Ishikawa (cell line): ENCODE results near the gene MMP17.

ENCODE experiments used
- CEBPB ChIP-seq: IDR thresholded peaks from 2 replicates; pipeline ENCODE4 v1.6.1; 2012
- CREB1 ChIP-seq: IDR thresholded peaks from 2 replicates; pipeline ENCODE4 v1.6.1; 2012; ENCODE audit warnings: low read depth
- EGR1 ChIP-seq: IDR thresholded peaks from 2 replicates; pipeline ENCODE4 v1.6.1; 2012
- EP300 ChIP-seq: IDR thresholded peaks from 2 replicates; pipeline ENCODE4 v1.6.1; 2012; ENCODE audit warnings: borderline replicate concordance
- FOXM1 ChIP-seq: IDR thresholded peaks from 2 replicates; pipeline ENCODE4 v1.6.1; 2012; ENCODE audit warnings: low read depth, borderline replicate concordance
- NFIC ChIP-seq: IDR thresholded peaks from 2 replicates; pipeline ENCODE4 v1.6.1; 2012
- RAD21 ChIP-seq: IDR thresholded peaks from 2 replicates; pipeline ENCODE4 v1.6.1; 2012; ENCODE audit warnings: low read depth
- REST ChIP-seq: IDR thresholded peaks from 2 replicates; pipeline ENCODE4 v1.6.1; 2012; ENCODE audit warnings: low read depth, mild to moderate bottlenecking
- TAF1 ChIP-seq: IDR thresholded peaks from 2 replicates; pipeline ENCODE4 v1.6.1; 2012; ENCODE audit warnings: low read depth, mild to moderate bottlenecking
- TCF12 ChIP-seq: IDR thresholded peaks from 2 replicates; pipeline ENCODE4 v1.6.1; 2012; ENCODE audit warnings: low read depth
- TEAD4 ChIP-seq: IDR thresholded peaks from 2 replicates; pipeline ENCODE4 v1.6.1; 2012
- YY1 ChIP-seq: IDR thresholded peaks from 2 replicates; pipeline ENCODE4 v1.6.1; 2012; ENCODE audit warnings: low read depth
- ZBTB7A ChIP-seq: IDR thresholded peaks from 2 replicates; pipeline ENCODE4 v1.6.1; 2012; ENCODE audit warnings: low read depth
- TF ChIP-seq, protein P1 (sequence below): IDR thresholded peaks from 2 replicates; pipeline ENCODE4 v1.6.1; 2012
- TF ChIP-seq, protein P2 (sequence below): IDR thresholded peaks from 2 replicates; pipeline ENCODE4 v1.6.1; 2012

Gene MMP17

DNA sequence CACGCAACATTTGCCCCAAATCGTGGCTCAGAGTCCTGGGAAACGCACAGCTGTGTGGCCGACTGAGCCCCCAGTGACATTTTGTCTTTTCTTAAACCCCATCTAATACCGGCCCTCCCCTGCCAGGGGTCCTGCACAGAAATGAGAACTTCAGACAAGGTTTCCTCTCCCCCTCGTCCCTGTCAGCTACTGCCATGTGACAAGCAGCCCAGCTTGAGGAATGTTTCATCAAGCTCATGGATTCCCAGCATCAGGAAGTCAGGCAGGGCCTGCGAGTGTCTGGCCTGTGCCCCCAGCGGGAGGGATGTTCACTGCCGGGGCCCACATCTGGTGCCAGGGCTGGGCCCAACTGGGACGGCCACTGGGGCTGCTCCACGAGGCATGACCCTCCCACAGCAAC, 15.9 kb downstream of the MMP17 start:
- TF ChIP-seq TEAD4 (no peak), TCF12 (no peak), RAD21 (no peak), CEBPB (no peak), FOXM1 (no peak), YY1 (no peak), EGR1 (no peak), REST (no peak), TAF1 (no peak), NFIC (no peak), CREB1 (no peak), ZBTB7A (no peak), EP300 (no peak)
- TF ChIP-seq, protein P1, sequence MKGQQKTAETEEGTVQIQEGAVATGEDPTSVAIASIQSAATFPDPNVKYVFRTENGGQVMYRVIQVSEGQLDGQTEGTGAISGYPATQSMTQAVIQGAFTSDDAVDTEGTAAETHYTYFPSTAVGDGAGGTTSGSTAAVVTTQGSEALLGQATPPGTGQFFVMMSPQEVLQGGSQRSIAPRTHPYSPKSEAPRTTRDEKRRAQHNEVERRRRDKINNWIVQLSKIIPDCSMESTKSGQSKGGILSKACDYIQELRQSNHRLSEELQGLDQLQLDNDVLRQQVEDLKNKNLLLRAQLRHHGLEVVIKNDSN, result no peak
- TF ChIP-seq, protein P2, sequence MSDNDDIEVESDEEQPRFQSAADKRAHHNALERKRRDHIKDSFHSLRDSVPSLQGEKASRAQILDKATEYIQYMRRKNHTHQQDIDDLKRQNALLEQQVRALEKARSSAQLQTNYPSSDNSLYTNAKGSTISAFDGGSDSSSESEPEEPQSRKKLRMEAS, result no peak

DNA sequence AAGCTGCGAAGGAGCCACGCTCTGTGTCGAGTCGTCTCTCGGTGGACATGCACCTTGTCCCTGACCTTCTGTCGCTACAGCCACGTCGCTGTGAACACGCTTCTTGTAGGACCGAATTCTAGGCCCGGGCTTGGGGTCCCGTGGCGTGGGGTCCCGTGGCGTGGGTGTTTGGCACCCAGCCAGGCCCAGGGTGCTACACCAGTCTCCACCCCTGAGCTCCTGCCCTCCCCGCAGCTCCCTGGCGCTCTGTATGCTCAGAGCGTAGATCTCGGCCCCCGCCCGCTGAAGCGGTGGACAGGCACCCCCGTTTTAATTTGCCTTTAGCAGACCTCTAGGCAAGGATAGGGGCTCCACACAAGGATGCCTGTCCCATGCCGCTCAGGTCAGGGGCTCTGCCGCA, 16.5 kb downstream of the MMP17 start:
- TF ChIP-seq TCF12, result no peak
- TF ChIP-seq, protein P1, result no peak
- TF ChIP-seq EP300, result no peak
- TF ChIP-seq TAF1, result no peak
- no peak for TF ChIP-seq EGR1
- TF ChIP-seq YY1, result no peak
- no peak for TF ChIP-seq CEBPB
- TF ChIP-seq, protein P2, result no peak

DNA sequence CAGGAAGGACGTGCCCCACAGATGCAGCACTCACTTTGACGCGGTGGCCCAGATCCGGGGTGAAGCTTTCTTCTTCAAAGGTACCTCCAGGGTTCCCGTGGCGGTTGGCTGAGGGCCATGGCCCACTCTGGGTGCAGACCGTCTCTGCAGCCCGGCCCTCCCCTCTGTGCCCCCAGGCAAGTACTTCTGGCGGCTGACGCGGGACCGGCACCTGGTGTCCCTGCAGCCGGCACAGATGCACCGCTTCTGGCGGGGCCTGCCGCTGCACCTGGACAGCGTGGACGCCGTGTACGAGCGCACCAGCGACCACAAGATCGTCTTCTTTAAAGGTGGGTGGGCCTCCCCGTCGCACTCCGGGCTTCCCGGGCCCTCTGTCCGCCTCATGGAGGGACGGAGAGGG, 16.9 kb downstream of the MMP17 start:
- TF ChIP-seq REST (no peak), ZBTB7A (no peak)
- TF ChIP-seq, protein P2, result no peak

DNA sequence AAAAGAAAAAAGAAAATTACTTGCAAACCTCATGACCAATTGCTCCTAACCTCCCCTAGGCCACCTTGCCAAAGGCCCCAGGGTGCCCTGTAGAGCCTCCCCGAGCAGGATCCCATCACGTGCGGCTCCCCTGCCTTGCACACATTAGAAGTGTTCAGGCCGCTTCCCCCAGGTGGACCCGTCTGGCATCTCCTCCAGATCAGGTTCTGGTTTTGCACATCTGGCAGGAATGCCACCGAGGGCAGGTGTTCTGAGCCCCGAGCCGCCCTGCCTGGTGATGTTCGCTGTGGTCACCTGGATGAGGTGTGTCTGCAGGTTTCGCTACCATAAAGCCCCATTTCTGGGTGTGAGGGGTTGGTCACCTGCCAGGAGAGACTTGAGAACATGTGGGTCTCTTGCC, 19.3 kb downstream of the MMP17 start:
- TF ChIP-seq YY1 (no peak), REST (no peak), ZBTB7A (no peak), NFIC (no peak)

DNA sequence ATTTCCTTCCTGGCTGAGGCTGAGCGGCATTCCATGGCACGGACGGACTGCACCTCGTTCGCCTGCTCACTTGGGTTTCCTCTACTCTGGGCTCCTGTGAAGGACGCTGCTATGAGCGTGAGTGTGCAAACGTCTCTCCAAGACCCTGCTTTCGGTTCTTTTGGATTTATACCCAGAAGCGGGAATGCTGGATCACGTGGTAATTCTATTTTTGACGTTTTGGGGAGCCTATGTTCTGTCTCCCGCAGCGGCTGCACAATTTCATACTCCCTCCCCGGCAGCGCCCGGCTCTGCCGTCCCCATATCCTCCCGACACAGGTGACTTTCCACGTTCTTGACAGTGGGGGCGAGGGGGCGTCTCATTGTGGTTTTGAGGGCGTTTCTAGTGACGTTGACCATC, 20.6 kb downstream of the MMP17 start:
- TF ChIP-seq YY1, result no peak
- no peak for TF ChIP-seq TAF1
- no peak for TF ChIP-seq TEAD4
- TF ChIP-seq, protein P1, result no peak
- no peak for TF ChIP-seq REST
- TF ChIP-seq CEBPB, result no peak
